Measurements from ENCODE around the gene CCDC149.
A peak's percentile ranks its signal among the peaks of the same experiment; 100 is the strongest.

The CCDC149 gene

GRCh38 chr4:24912252-24913118, at the start of gene CCDC149:
TSS of gene CCDC149 (minus strand) at chr4:24913042. CDS start at chr4:24912864, 178 bp downstream.
- peak; percentile 77 for DNase-seq

GRCh38 chr4:24957886-24958285, 45.0 kb upstream of the CCDC149 start:
- DNase-seq: no peak

GRCh38 chr4:24956763-24957162, 43.9 kb upstream of the CCDC149 start:
- no peak for DNase-seq

- no peak for DNase-seq
Measured at GRCh38 chr4:24956091-24956490, 43.2 kb upstream of the CCDC149 start.

- no peak for DNase-seq
Measured at GRCh38 chr4:24952667-24953066, 39.8 kb upstream of the CCDC149 start.

- DNase-seq: no peak
Measured at GRCh38 chr4:24949970-24950369, 37.1 kb upstream of the CCDC149 start.

GRCh38 chr4:24937917-24938281, 25.1 kb upstream of the CCDC149 start:
- no peak for DNase-seq

- DNase-seq: no peak
Measured at GRCh38 chr4:24937176-24937916, 24.5 kb upstream of the CCDC149 start.

GRCh38 chr4:24935856-24936255, 23.0 kb upstream of the CCDC149 start:
- DNase-seq: no peak

- no peak for DNase-seq
Measured at GRCh38 chr4:24934311-24934710, 21.5 kb upstream of the CCDC149 start.

GRCh38 chr4:24933684-24934275, 20.9 kb upstream of the CCDC149 start:
- DNase-seq: no peak

- DNase-seq: no peak
Measured at GRCh38 chr4:24932515-24933225, 19.8 kb upstream of the CCDC149 start.

GRCh38 chr4:24930151-24930550, 17.3 kb upstream of the CCDC149 start:
- DNase-seq: no peak

GRCh38 chr4:24928708-24929107, 15.9 kb upstream of the CCDC149 start:
- no peak for DNase-seq

- DNase-seq: no peak
Measured at GRCh38 chr4:24927049-24927448, 14.2 kb upstream of the CCDC149 start.

GRCh38 chr4:24924309-24924781, 11.5 kb upstream of the CCDC149 start:
- no peak for DNase-seq

GRCh38 chr4:24923550-24923949, 10.7 kb upstream of the CCDC149 start:
- DNase-seq: no peak

GRCh38 chr4:24923002-24923401, 10.2 kb upstream of the CCDC149 start:
- DNase-seq: no peak

GRCh38 chr4:24922416-24922815, 9.6 kb upstream of the CCDC149 start:
- no peak for DNase-seq

- DNase-seq: no peak
Measured at GRCh38 chr4:24921491-24921890, 8.6 kb upstream of the CCDC149 start.

GRCh38 chr4:24920008-24920407, 7.2 kb upstream of the CCDC149 start:
- DNase-seq: no peak

GRCh38 chr4:24917076-24917856, 4.4 kb upstream of the CCDC149 start:
- peak; percentile 4 for DNase-seq

Measured in NCI-H1092 treated with DMSO at 0.1 percent for 48 hours (cell line).